HepG2 (cell line): ENCODE results near the gene GPR119. TPM values are rescaled to one million over a fixed set of nuclear protein-coding genes. Genes with fewer than 3 reads are reported as not detected.

Experiments
- ATAC-seq: fragments of 200-7000 bp; cut with Tn5 transposase; 3 replicates; pipeline ENCODE4 v1.9.1; 2020; ENCODE audit warnings: mild to moderate bottlenecking, moderate library complexity
- BruUV-seq: library from RNA; stranded (reverse); fragments of 400-500 nt; replicated peaks from 2 replicates; lab custom pipeline; 2021; lab: Mats Ljungman, UMichigan
- CTCF ChIA-PET: fragments of 300-600 bp; formaldehyde crosslinking; extraction: SDS; loops from one replicate; lab custom pipeline; 2021; ENCODE audit warnings: low total read pairs, inconsistent platforms, low intra/inter-chr PET ratio; lab: Yijun Ruan, JAX
- POLR2A ChIA-PET: fragments of 350-600 bp; sonication (Branson Sonifier 250); formaldehyde crosslinking; loops from one replicate; lab custom pipeline; 2020; ENCODE audit warnings: antibody characterized with exemption, inconsistent platforms; lab: Yijun Ruan, JAX
- DNase-seq: peaks from one replicate; pipeline ENCODE4 v3.0.0-alpha.2; 2015; ENCODE audit warnings: low spot score
- FAIRE-seq: peaks from 3 replicates; lab custom pipeline; 2011; peaks lifted over from hg19 to GRCh38; lab: Jason Lieb, UNC
- H2AFZ ChIP-seq: one replicate; pipeline ENCODE4 v1.6.1; 2011; ENCODE audit warnings: low read length, inconsistent platforms
- H3K27ac ChIP-seq: fragments of 300-600 bp; 3 replicates; pipeline ENCODE4 v1.8.0; 2011; ENCODE audit warnings: mixed run types, mild to moderate bottlenecking, mixed read lengths, low read length, inconsistent platforms; ENCODE audit not compliant: insufficient read depth; ENCODE audit errors: extremely low read length
- H3K27me3 ChIP-seq, 2 experiments: fragments of 200-600 bp in 1 of 2; 2 replicates in 1 of 2; 3 replicates in 1 of 2; pipeline versions ENCODE4 v1.6.0 to v1.8.0; 2011; ENCODE audit warnings: low read length in 2 of 2, mild to moderate bottlenecking in 2 of 2, moderate library complexity in 2 of 2, inconsistent platforms in 1 of 2; ENCODE audit not compliant: insufficient read depth in 2 of 2, control insufficient read depth in 1 of 2
- H3K36me3 ChIP-seq, 2 experiments: fragments of 200-600 bp in 1 of 2; replicated peaks in 1 of 2; 2 replicates in 1 of 2; 3 replicates in 1 of 2; pipeline versions ENCODE4 v1.5.1 to v1.8.0; 2011; ENCODE audit warnings: low read length in 2 of 2, inconsistent platforms in 1 of 2; ENCODE audit not compliant: insufficient read depth in 2 of 2, control insufficient read depth in 1 of 2
- H3K4me1 ChIP-seq: 2 replicates; pipeline ENCODE4 v1.5.1; 2012; ENCODE audit warnings: low read length, inconsistent platforms; ENCODE audit not compliant: insufficient read depth
- H3K4me2 ChIP-seq: 2 replicates; pipeline ENCODE4 v1.6.0; 2011; ENCODE audit warnings: low read depth, low read length, inconsistent platforms
- H3K4me3 ChIP-seq, 3 experiments: fragments of 200-600 bp in 1 of 3; sonication (generic), shearing (Covaris generic) in 1 of 3; replicated peaks in 1 of 3; 2 replicates each; pipeline ENCODE4 v1.5.1; 2011 to 2016; ENCODE audit warnings: low read length in 3 of 3, inconsistent platforms in 2 of 3, low read depth in 2 of 3, mild to moderate bottlenecking in 2 of 3, control low read depth in 1 of 3, mixed read lengths in 1 of 3; ENCODE audit not compliant: insufficient read depth in 1 of 3
- H3K79me2 ChIP-seq: one replicate; pipeline ENCODE4 v1.6.1; 2011; ENCODE audit warnings: low read length, inconsistent platforms; ENCODE audit not compliant: insufficient read depth
- H3K9ac ChIP-seq: 2 replicates; pipeline ENCODE4 v1.6.0; 2011; ENCODE audit warnings: mild to moderate bottlenecking, low read depth, low read length, inconsistent platforms; ENCODE audit not compliant: insufficient read depth
- H3K9me3 ChIP-seq: 2 replicates; pipeline ENCODE4 v1.5.1; 2012; ENCODE audit warnings: mild to moderate bottlenecking, low read length
- H4K20me1 ChIP-seq: 2 replicates; pipeline ENCODE4 v1.6.0; 2011; ENCODE audit warnings: inconsistent platforms, mild to moderate bottlenecking, low read length, moderate library complexity; ENCODE audit not compliant: insufficient read depth
- CSRNP2 ChIP-seq: sonication (generic); formaldehyde crosslinking; conservative IDR thresholded peaks from 2 replicates; pipeline ENCODE4 v1.8.0; 2022; ENCODE audit warnings: low read depth, missing genetic modification reagents
- GRHL1 ChIP-seq: sonication (generic); formaldehyde crosslinking; conservative IDR thresholded peaks from 2 replicates; pipeline ENCODE4 v1.8.0; 2022; ENCODE audit warnings: missing genetic modification reagents
- IKZF1 ChIP-seq: fragments of 450-650 bp; IDR thresholded peaks from 2 replicates; pipeline ENCODE4 v1.7.1; 2016
- IKZF4 ChIP-seq: sonication (generic); formaldehyde crosslinking; IDR thresholded peaks from 2 replicates; pipeline ENCODE4 v1.5.1; 2020; ENCODE audit warnings: borderline replicate concordance, mild to moderate bottlenecking, low read depth, missing genetic modification reagents; ENCODE audit errors: not compliant biosample characterization
- KAT7 ChIP-seq: IDR thresholded peaks from 2 replicates; pipeline ENCODE4 v1.6.1; 2018; ENCODE audit warnings: borderline replicate concordance, missing compliant biosample characterization
- NCOR1 ChIP-seq: fragments of 200-600 bp; sonication (generic); IDR thresholded peaks from 2 replicates; pipeline ENCODE4 v1.7.0; 2017; ENCODE audit warnings: antibody characterized with exemption, low read length, borderline replicate concordance
- THAP11 ChIP-seq: IDR thresholded peaks from 2 replicates; pipeline ENCODE4 v1.6.1; 2016; ENCODE audit warnings: missing biosample characterization, missing genetic modification reagents
- ZC3H13 ChIP-seq: sonication (generic); formaldehyde crosslinking; IDR thresholded peaks from 2 replicates; pipeline ENCODE4 v1.8.1; 2023; ENCODE audit warnings: mild to moderate bottlenecking, missing genetic modification reagents, moderate library complexity
- ZNF282 ChIP-seq: fragments of 450-650 bp; IDR thresholded peaks from 2 replicates; pipeline ENCODE4 v1.6.1; 2018; ENCODE audit not compliant: partially characterized antibody
- ZNF343 ChIP-seq: sonication (generic); formaldehyde crosslinking; IDR thresholded peaks from 2 replicates; pipeline ENCODE4 v1.4.0; 2020; ENCODE audit warnings: mild to moderate bottlenecking, missing genetic modification reagents
- ZNF652 ChIP-seq: IDR thresholded peaks from 2 replicates; pipeline ENCODE4 v1.6.1; 2016; ENCODE audit warnings: low read depth, borderline replicate concordance
- ZNF800 ChIP-seq: sonication (generic); formaldehyde crosslinking; IDR thresholded peaks from 2 replicates; pipeline ENCODE4 v1.4.0; 2020; ENCODE audit warnings: missing genetic modification reagents
- WGBS: methylation state at CpG from one replicate; pipeline ENCODE4 v1.1.6; 2017; ENCODE audit warnings: low lambda C conversion rate; 5-methylcytosine and 5-hydroxymethylcytosine counted together
- in situ Hi-C: cut with HindIII; loops from 2 replicates; pipeline ENCODE4 v1.10.0; 2017; ENCODE audit warnings: low pct_unique_long_range_greater_than_20kb; ENCODE audit not compliant: extremely low pct_ligation_motif_present
- intact Hi-C: fragments of 100-400 bp; cut with micrococcal nuclease; formaldehyde crosslinking; loops from one replicate; pipeline ENCODE4 v1.10.0; 2022; ENCODE audit not compliant: unreplicated experiment
- polyA plus RNA-seq, 8 experiments: library from polyadenylated mRNA; depleted of rRNA in 3 of 8; stranded (reverse) in 7 of 8; unstranded in 1 of 8; fragments of >200 nt; fragmentation: Illumina TruSeq in 4 of 8; extraction: Trizol in 4 of 8; gene quantifications; 2 replicates each; pipeline versions ENCODE4 v1.2.1 to v1.2.3, GENCODE V29; 2011 to 2016; ENCODE audit warnings: low read depth in 4 of 8, missing spikeins in 1 of 8, mixed read lengths in 1 of 8; ENCODE audit not compliant: insufficient read depth in 1 of 8
- total RNA-seq, 5 experiments: library from RNA; depleted of rRNA; stranded (reverse); fragments of >200 nt; fragmentation: Illumina TruSeq; extraction: Trizol; gene quantifications; 2 replicates each; pipeline ENCODE4 v1.2.3, GENCODE V29; 2016; ENCODE audit warnings: low read depth in 1 of 5

The GPR119 gene
- total and polyA plus RNA-seq, 2 of the 13 experiments (the other 11 are each of a cell fraction or from before 2014, with no cell fraction given) = 2.6 to 5.5 TPM

DNA sequence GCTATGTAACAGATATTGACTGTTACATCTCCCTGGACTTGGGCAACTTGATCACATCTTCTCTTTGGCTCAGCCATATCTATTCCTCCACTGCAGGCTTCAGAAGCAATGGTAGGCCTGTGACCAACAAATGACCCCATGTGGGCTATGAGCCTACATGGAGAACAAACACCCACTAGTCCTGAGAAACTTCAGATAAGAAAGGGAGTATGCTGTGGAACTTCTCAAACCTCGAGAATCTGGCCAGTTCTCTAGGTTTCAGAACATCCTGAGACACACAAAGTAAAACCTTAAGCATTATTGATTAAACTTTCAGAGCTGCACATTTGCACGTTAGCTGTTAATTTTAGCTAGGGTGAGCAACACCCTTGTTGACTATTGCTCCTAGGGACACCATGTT lies 32.6 kb upstream of the GPR119 start:
- H2AFZ ChIP-seq = no peak overlapping the region
- no peaks in the 10 kb centered on the region for H3K36me3 ChIP-seq
- BruUV-seq = no TSS peak
- intact Hi-C loops (no loop called here), in situ Hi-C loops (no loop called here)
- H3K4me1 ChIP-seq = no peaks in the 10 kb centered on the region
- no peaks in the 10 kb centered on the region for H4K20me1 ChIP-seq
- DNase-seq = no peak
- no peak for ATAC-seq
- FAIRE-seq = no peak
- TF ChIP-seq IKZF1 (no peak), THAP11 (CRISPR knock-in tag) (no peak), ZNF652 (CRISPR knock-in tag) (no peak), GRHL1 (no peak), ZNF343 (CRISPR knock-in tag) (no peak), NCOR1 (no peak), KAT7 (CRISPR knock-in tag) (no peak)
- WGBS = 17% methylated on average over 1 of the region's 2 CpGs
- ChIA-PET POLR2A (interaction anchor here (0.6 kb wide), 1 partner anchor 257 kb away, joined by 3 read pairs; no protein-coding TSS in a partner anchor), CTCF (no interaction called here)
- H3K4me3 ChIP-seq = no peak overlapping the region
- H3K9me3 ChIP-seq = no peaks in the 10 kb centered on the region
- no peak overlapping the region for H3K27ac ChIP-seq
- H3K9ac ChIP-seq = no peak overlapping the region
- no peaks in the 10 kb centered on the region for H3K79me2 ChIP-seq
- no peaks in the 10 kb centered on the region for H3K27me3 ChIP-seq
- no peak overlapping the region for H3K4me2 ChIP-seq

DNA sequence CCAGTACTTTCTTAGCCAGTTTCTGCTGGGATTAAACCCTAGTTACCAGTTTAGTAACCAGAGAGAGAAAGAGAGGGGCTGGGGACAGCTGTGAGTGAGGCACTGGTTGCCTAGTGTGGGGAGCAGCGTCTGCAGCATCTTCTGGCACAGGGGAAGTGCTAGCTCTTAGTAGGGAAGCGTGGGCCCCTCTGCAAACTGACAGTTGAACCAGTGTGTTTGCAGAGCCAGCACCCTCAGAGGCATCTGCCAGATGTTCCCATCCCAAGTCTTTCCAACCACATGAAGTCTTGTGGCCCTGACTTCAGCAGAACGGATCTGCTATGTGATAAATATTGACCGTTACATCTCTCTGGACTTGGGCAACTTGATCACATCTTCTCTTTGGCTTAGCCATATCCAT lies 31.3 kb upstream of the GPR119 start:
- H3K4me3 ChIP-seq = no peak overlapping the region
- H3K27ac ChIP-seq = no peak overlapping the region
- no peaks in the 10 kb centered on the region for H3K36me3 ChIP-seq
- H3K9me3 ChIP-seq = no peaks in the 10 kb centered on the region
- ATAC-seq (no peak), DNase-seq (no peak), FAIRE-seq (no peak)
- in situ Hi-C loops (no loop called here), intact Hi-C loops (no loop called here)
- H3K4me1 ChIP-seq = no peaks in the 10 kb centered on the region
- WGBS = 89% methylated on average over 3 of the region's 4 CpGs
- BruUV-seq = no TSS peak
- no peaks in the 10 kb centered on the region for H3K27me3 ChIP-seq
- no peaks in the 10 kb centered on the region for H3K79me2 ChIP-seq
- H4K20me1 ChIP-seq = no peaks in the 10 kb centered on the region
- ChIA-PET CTCF (no interaction called here), POLR2A (no interaction called here)
- H3K9ac ChIP-seq = no peak overlapping the region
- no peak overlapping the region for H2AFZ ChIP-seq
- H3K4me2 ChIP-seq = no peak overlapping the region
- TF ChIP-seq ZNF800 (CRISPR knock-in tag) = no peak
- no peak for TF ChIP-seq CSRNP2 (CRISPR knock-in tag)
- TF ChIP-seq ZNF282 = no peak
- no peak for TF ChIP-seq IKZF4 (CRISPR knock-in tag)
- TF ChIP-seq ZC3H13 = no peak
